Stimulated activated CD4-positive, alpha-beta T cell treated with anti-CD3 and anti-CD28 coated beads, Interleukin-15, amount 100 ng/mL, for 24 hours (primary cell): ENCODE measurements around the gene CCDC73.
"Not testable (repeated sequence)": the region's sequence is repeated elsewhere in the genome, so short reads cannot be mapped to it uniquely, and the experiment has no call there.

ENCODE experiments used
- DNase-seq: peaks from one replicate; pipeline ENCODE4 v3.0.0-alpha.2; 2020

Gene CCDC73

GRCh38 chr11:32794439-32794838 is at the start of gene CCDC73:
CCDC73 (minus strand) TSS chr11:32794662; CDS start chr11:32760243, 34,419 bp downstream.
- DNase-seq, result no peak

- DNase-seq, result no peak
Measured at GRCh38 chr11:32843544-32843943, 49.1 kb upstream of the CCDC73 start.

- no peak for DNase-seq
Measured at GRCh38 chr11:32840587-32840986, 46.1 kb upstream of the CCDC73 start.

GRCh38 chr11:32839308-32839707 is 44.8 kb upstream of the CCDC73 start:
- DNase-seq, result no peak

GRCh38 chr11:32838505-32839274 is 44.2 kb upstream of the CCDC73 start:
- DNase-seq, result no peak

- no peak for DNase-seq
Measured at GRCh38 chr11:32836946-32837345, 42.5 kb upstream of the CCDC73 start.

GRCh38 chr11:32833921-32834320 is 39.5 kb upstream of the CCDC73 start:
- no peak for DNase-seq

GRCh38 chr11:32831221-32831620 is 36.8 kb upstream of the CCDC73 start:
- no peak for DNase-seq

GRCh38 chr11:32830796-32831195 is 36.3 kb upstream of the CCDC73 start:
- no peak for DNase-seq

GRCh38 chr11:32830413-32830738 is 35.9 kb upstream of the CCDC73 start:
- no peak for DNase-seq

- DNase-seq, result peak; percentile 73
Measured at GRCh38 chr11:32829680-32830412, 35.4 kb upstream of the CCDC73 start, which contains the start of gene PRRG4. PRRG4 (plus strand) TSS chr11:32829927; CDS start chr11:32830530, 603 bp downstream.

- DNase-seq, result no peak
Measured at GRCh38 chr11:32829157-32829679, 34.8 kb upstream of the CCDC73 start.

GRCh38 chr11:32827276-32827675 is 32.8 kb upstream of the CCDC73 start:
- DNase-seq, result no peak

GRCh38 chr11:32826113-32826512 is 31.7 kb upstream of the CCDC73 start:
- DNase-seq, result no peak

GRCh38 chr11:32823617-32824016 is 29.2 kb upstream of the CCDC73 start:
- not testable (repeated sequence) for DNase-seq

- no peak for DNase-seq
Measured at GRCh38 chr11:32821917-32822560, 27.6 kb upstream of the CCDC73 start.

GRCh38 chr11:32821517-32821916 is 27.1 kb upstream of the CCDC73 start:
- DNase-seq, result no peak

GRCh38 chr11:32820497-32820896 is 26.0 kb upstream of the CCDC73 start:
- DNase-seq, result no peak

- no peak for DNase-seq
Measured at GRCh38 chr11:32819187-32819586, 24.7 kb upstream of the CCDC73 start.

GRCh38 chr11:32817852-32818183 is 23.4 kb upstream of the CCDC73 start:
- no peak for DNase-seq

- DNase-seq, result no peak
Measured at GRCh38 chr11:32817181-32817851, 22.9 kb upstream of the CCDC73 start.

GRCh38 chr11:32809313-32809712 is 14.9 kb upstream of the CCDC73 start:
- DNase-seq, result peak; percentile 77

GRCh38 chr11:32796425-32796824 is 2.0 kb upstream of the CCDC73 start:
- DNase-seq, result no peak
